Glutamatergic neuron (in vitro differentiated cells): ENCODE results near the gene TEX19. TPM values are rescaled to one million over a fixed set of nuclear protein-coding genes. Genes with fewer than 3 reads are reported as not detected.

Source experiments
- DNase-seq: peaks from one replicate; pipeline ENCODE4 v3.0.0; 2022
- H3K27ac Mint-ChIP-seq: one replicate; pipeline ENCODE4 v1.8.0; 2020; ENCODE audit warnings: mild to moderate bottlenecking, mixed read lengths, inconsistent platforms; ENCODE audit not compliant: unreplicated experiment
- H3K27me3 Mint-ChIP-seq: one replicate; pipeline ENCODE4 v1.8.0; 2020; ENCODE audit warnings: mild to moderate bottlenecking, moderate library complexity, mixed read lengths, inconsistent platforms; ENCODE audit not compliant: unreplicated experiment
- H3K36me3 Mint-ChIP-seq: one replicate; pipeline ENCODE4 v1.8.0; 2020; ENCODE audit warnings: mild to moderate bottlenecking, mixed read lengths, inconsistent platforms; ENCODE audit not compliant: unreplicated experiment
- H3K4me1 Mint-ChIP-seq: one replicate; pipeline ENCODE4 v1.8.0; 2020; ENCODE audit warnings: mild to moderate bottlenecking, low read depth, mixed read lengths, inconsistent platforms; ENCODE audit not compliant: unreplicated experiment
- H3K4me3 Mint-ChIP-seq: one replicate; pipeline ENCODE4 v1.8.0; 2020; ENCODE audit warnings: mild to moderate bottlenecking, mixed read lengths, inconsistent platforms; ENCODE audit not compliant: unreplicated experiment
- H3K9me3 Mint-ChIP-seq: one replicate; pipeline ENCODE4 v1.8.0; 2020; ENCODE audit warnings: mild to moderate bottlenecking, moderate library complexity, mixed read lengths, inconsistent platforms; ENCODE audit not compliant: unreplicated experiment
- CTCF ChIP-seq: fragments of 200-600 bp; sonication (generic); IDR thresholded peaks from one replicate; pipeline ENCODE4 v1.5.0; 2021; ENCODE audit not compliant: partially characterized antibody, unreplicated experiment
- total RNA-seq: library from RNA; stranded (reverse); fragmentation: NEBNext Ultra II Directional; extraction: Animal tissue kit (Norgen Biotek cat#: 25700); gene quantifications from one replicate; pipeline ENCODE4 v1.2.1, GENCODE V29; 2021; ENCODE audit not compliant: unreplicated experiment

Gene TEX19
- total RNA-seq, 1 donor from 2014 or later, result not detected

GRCh38 chr17:82327289-82327688, 31.8 kb upstream of the TEX19 start:
- Mint-ChIP-seq H3K27ac (no peak overlapping the region), H3K36me3 (no peaks in the 10 kb centered on the region), H3K4me1 (peaks cover 3% of the 10 kb centered on the region), H3K9me3 (peaks cover 15% of the 10 kb centered on the region), H3K4me3 (no peak overlapping the region), H3K27me3 (no peaks in the 10 kb centered on the region)
- no peak for TF ChIP-seq CTCF
- peak; percentile 23 for DNase-seq

GRCh38 chr17:82327757-82328140, 31.3 kb upstream of the TEX19 start:
- no peak for TF ChIP-seq CTCF
- H3K4me1 Mint-ChIP-seq, result peaks cover 3% of the 10 kb centered on the region
- H3K27ac Mint-ChIP-seq, result no peak overlapping the region
- H3K9me3 Mint-ChIP-seq, result peaks cover 15% of the 10 kb centered on the region
- peak; percentile 11 for DNase-seq
- H3K27me3 Mint-ChIP-seq, result peaks cover 1% of the 10 kb centered on the region
- H3K36me3 Mint-ChIP-seq, result no peaks in the 10 kb centered on the region
- no peak overlapping the region for H3K4me3 Mint-ChIP-seq

- H3K27ac Mint-ChIP-seq, result no peak overlapping the region
- H3K9me3 Mint-ChIP-seq, result peaks cover 15% of the 10 kb centered on the region
- H3K36me3 Mint-ChIP-seq, result no peaks in the 10 kb centered on the region
- peak; percentile 21 for DNase-seq
- peaks cover 5% of the 10 kb centered on the region for H3K4me1 Mint-ChIP-seq
- no peak overlapping the region for H3K4me3 Mint-ChIP-seq
- TF ChIP-seq CTCF, result no peak
- peaks cover 4% of the 10 kb centered on the region for H3K27me3 Mint-ChIP-seq
Observed at GRCh38 chr17:82328141-82328993, 30.7 kb upstream of the TEX19 start.

GRCh38 chr17:82328994-82329507, 30.0 kb upstream of the TEX19 start:
- Mint-ChIP-seq H3K36me3 (no peaks in the 10 kb centered on the region), H3K27ac (peak overlapping the region; percentile 86), H3K9me3 (peaks cover 15% of the 10 kb centered on the region), H3K4me1 (peaks cover 5% of the 10 kb centered on the region), H3K4me3 (peak overlapping the region; percentile 67), H3K27me3 (peaks cover 4% of the 10 kb centered on the region)
- DNase-seq, result peak; percentile 23
- TF ChIP-seq CTCF, result no peak

- peaks cover 5% of the 10 kb centered on the region for H3K4me1 Mint-ChIP-seq
- TF ChIP-seq CTCF, result no peak
- peak overlapping the region; percentile 49 for H3K4me3 Mint-ChIP-seq
- H3K27me3 Mint-ChIP-seq, result peaks cover 4% of the 10 kb centered on the region
- H3K9me3 Mint-ChIP-seq, result peaks cover 15% of the 10 kb centered on the region
- peak; percentile 28 for DNase-seq
- peak overlapping the region; percentile 17 for H3K27ac Mint-ChIP-seq
- no peaks in the 10 kb centered on the region for H3K36me3 Mint-ChIP-seq
Observed at GRCh38 chr17:82329683-82330321, 29.2 kb upstream of the TEX19 start.
